NOMO-1 treated with dmso at 0.1 percent for 144 hours (cell line): Measurements from ENCODE around the gene MID1.

ENCODE experiments used
- DNase-seq: peaks from one replicate; lab custom pipeline; 2025; ENCODE audit not compliant: unreplicated experiment; lab: John Stamatoyannopoulos, UW

MID1 gene

GRCh38 chrX:10496345-10496965 is 123.9 kb downstream of the MID1 start:
- DNase-seq, result no peak

DNA sequence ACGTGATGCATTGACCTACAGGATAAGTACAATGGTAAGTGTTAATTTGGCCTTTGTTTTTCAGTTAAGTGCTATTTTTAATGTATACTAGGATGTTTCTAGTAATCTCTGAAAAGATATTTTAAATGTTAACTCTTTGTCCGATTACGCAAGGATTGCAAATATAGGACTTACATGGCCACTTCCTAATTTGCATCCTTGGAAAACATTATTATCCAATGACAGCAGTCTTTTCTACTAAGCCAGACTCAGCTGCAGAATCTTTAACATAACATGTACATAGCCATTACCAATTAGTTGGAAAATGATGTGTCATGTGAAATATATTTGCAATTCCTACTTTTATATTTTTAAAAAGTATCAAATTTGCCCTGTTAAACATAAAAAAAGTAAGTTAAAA is 124.7 kb downstream of the MID1 start:
- no peak for DNase-seq

DNA sequence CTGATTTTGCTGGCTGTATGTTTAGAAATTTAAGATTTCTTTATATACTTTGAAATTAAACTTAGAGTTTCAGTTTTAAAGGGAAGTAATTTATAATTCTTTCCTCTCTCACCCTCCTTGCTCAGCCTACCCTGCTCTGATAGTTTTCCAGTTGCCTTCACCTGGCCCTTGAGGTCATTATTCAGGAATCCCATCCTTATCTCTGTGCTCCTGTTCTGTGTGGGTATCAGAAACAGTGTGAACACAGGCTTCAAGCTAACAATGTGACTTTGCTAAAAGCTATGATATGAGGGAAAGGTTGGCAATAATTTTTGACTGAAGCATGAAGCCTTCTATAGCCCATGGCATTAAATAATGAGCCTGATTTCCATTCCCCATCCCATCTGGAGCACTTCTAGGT is 128.1 kb downstream of the MID1 start:
- DNase-seq, result no peak

DNA sequence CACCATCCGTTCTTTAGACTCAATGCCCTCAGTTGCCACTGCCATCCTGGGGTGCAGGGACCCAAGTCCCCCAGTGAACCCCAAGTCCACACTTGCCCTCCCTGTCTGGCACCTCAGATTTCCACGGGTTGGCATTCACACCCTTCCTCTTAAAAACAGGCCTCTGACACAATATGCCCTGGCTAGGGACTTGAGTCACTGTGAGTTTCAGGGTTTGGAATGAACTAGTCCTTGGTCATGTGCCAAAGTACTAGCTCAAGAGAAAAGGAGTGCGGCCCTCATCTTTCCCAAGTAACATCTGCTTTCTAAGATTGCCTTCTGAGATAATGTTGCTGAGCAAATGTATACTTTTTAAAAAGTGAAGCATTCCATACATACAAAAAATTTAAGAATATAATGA is 134.0 kb downstream of the MID1 start:
- DNase-seq, result no peak

DNA sequence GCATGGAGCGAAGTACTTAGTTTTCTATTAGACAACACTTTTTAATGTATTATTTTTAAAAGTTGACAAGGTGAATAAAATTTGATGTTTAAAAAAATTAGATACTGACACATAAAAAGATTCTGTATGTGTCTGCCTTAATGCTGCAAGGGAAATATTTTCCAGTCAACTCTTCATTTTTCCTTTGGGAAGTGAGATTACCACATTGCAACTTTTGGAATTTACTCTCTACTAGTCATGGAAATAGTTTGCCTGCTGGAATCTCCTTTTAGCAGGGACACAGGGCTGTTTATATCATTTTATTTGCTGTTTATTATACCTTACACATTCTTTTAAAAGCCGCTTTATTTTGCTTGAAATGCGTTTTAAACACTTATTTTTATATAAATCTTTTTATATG is 135.1 kb downstream of the MID1 start:
- DNase-seq, result no peak

GRCh38 chrX:10484683-10485247 is 135.6 kb downstream of the MID1 start:
- no peak for DNase-seq

GRCh38 chrX:10483191-10483831 is 137.1 kb downstream of the MID1 start:
- no peak for DNase-seq

DNA sequence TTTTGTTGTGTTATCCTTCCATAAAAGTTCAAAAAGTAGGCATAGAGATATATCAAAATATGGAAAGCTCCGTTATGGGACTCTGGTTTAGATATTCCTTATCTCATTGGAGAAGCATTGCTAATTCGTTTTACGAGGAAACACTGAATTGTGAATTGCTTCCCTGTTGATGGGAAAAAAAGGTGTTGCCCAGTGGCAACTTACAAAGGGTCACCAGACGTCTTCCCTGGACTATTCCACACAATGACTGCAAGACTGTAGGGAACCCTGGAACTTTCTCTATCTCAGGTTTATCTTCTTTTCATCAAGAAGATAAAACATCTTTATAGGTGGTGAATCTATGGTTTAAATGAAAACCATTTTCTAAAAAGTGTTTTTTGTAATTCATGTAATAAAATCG is 137.7 kb downstream of the MID1 start:
- no peak for DNase-seq

- no peak for DNase-seq
Measured at GRCh38 chrX:10482261-10482660, 138.1 kb downstream of the MID1 start.

DNA sequence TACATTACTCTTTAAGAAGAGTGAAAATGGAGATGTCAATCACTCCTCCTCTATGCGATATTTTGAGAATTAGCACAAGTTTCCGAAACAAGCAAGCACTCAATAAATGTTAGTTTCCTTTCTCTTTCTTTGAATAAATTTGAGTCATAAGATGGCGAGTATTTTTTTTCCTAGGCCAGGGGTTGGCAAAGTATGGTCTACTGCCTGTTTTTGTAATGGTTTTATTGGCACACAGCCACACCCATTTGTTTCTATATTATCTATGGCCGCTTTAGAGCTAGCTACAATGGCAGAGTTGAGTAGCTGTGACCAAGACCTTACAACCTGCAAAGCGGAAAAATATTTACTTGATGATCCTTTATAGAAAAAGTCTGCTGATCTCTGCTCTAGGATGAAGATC is 139.5 kb downstream of the MID1 start:
- DNase-seq, result no peak

DNA sequence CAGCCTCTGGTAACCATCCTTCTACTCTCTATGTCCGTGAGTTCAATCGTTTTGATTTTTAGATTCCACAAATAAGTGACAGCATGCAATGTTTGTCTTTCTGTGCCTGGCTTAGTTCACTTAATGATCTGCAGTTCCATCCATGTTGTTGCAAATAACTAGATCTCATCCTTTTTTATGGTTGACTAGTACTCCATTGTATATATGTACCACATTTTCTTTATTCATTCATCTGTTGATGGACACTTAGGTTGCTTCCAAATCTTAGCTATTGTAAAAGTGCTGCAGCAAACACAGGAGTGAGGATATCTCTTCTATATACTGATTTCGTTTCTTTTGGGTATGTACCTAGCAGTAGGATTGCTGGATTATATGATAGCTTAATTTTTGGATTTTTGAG is 140.9 kb downstream of the MID1 start:
- DNase-seq, result no peak

- no peak for DNase-seq
Measured at GRCh38 chrX:10477525-10477924, 142.9 kb downstream of the MID1 start.

- DNase-seq, result no peak
Measured at GRCh38 chrX:10474913-10475568, 145.3 kb downstream of the MID1 start.

- no peak for DNase-seq
Measured at GRCh38 chrX:10474510-10474909, 145.9 kb downstream of the MID1 start.

- DNase-seq, result no peak
Measured at GRCh38 chrX:10471418-10471817, 149.0 kb downstream of the MID1 start.

DNA sequence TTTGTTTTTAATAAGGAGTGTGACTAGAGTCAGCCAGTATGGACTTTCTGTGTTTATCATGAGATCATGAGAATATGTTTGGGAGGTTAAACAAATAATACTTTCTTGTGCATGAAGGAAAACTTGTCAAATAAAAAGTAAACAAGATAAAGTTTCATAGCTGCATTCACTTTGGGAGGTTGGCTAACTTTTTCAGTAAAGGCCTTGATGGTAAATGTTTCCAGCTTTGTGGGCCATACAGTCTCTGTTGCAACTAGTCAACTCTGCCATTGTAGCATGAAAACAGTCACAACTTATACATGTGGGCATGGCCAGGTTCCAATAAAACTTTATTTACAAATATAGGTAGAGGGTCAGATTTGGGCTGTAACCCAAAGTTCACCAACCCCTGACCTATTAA is 150.4 kb downstream of the MID1 start:
- DNase-seq, result no peak

DNA sequence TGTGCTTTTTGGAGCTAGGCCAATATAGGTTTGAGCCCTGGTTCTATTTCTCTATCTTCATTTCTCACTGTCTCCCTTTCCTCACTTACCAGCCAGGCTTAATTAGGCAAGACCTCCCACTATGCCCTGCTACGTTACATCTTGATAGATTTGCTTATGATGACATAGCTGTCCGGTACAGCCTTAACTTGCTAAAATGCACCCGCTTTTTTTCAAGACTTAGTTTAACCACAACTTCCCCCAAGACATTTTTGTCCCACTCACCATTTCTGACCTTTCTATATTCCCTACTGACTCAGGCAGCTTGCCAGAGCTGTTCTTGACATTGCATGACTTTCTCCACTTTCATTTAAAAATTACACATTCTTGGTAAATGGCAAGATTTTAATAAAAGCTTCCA is 152.6 kb downstream of the MID1 start:
- peak; percentile 88 for DNase-seq

DNA sequence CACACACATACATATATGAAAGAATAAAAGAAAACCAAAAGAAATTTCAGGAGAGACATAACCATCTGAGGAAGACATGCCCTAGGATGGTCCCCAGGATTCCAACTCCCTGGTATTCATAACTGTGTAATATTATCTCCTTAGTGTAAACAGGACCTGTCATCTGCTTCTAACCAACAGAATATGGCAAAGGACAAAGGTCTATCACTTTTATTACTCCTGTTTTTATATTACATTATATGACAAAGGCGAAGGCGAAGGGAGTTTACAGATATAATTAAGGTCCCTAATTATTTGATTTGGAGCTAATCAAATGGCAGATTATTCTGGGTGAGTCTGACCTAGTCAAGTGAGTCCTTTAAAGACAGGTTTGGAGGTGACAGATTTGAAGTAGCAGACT is 155.1 kb downstream of the MID1 start:
- DNase-seq, result no peak

- no peak for DNase-seq
Measured at GRCh38 chrX:10457092-10457491, 163.3 kb downstream of the MID1 start.

DNA sequence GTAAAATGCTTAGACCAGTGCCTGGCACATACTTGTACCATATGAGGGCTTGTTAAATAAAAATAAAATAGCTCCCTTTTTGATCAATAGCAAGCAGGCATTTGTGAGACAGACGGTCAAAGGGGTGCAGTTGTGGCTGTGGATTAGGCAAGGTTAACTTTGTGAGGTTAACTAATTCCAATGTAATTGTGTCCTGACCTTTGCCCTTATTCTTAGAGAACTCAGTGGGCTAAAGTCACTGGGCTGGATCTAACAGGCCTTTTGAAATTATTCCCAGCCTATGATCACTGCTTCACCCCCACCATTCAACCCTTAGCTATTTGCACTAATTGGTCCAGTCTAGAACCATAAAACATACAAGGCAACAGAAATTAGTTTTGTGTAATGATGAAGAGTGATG is 166.4 kb downstream of the MID1 start:
- DNase-seq, result no peak

DNA sequence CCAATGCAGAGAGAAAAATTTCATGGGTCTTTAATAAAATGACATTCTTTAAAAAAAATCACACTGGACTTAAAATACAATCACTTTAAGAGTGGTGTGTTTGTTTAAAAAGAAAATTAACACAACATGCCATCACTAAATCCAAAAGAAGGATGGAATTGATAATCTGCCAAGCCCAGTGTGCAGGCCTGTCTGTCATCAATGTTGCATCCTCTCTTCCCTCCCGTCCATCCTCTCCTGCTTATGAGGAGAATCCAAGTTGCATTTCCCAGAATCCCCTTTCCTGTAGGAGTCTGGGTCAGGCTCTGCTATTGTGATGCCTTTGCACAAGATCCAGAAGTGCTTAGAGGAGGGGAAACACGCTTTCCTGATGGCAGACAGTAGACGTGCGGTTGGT is 169.4 kb downstream of the MID1 start:
- DNase-seq, result no peak

GRCh38 chrX:10450229-10450958 is 170.0 kb downstream of the MID1 start:
- no peak for DNase-seq
